Vagina (tissue), 2 donors: ENCODE results near the gene HAGH. TPM values are rescaled to one million over a fixed set of nuclear protein-coding genes. Genes with fewer than 3 reads are reported as not detected.

Source experiments
- DNase-seq, 2 donors: peaks; one replicate each; pipeline ENCODE4 v3.0.0-alpha.2; 2017; ENCODE audit errors: extremely low spot score in 2 of 2
- H3K27ac ChIP-seq: fragments of 200-600 bp; sonication (generic); one replicate; pipeline ENCODE4 v1.5.1; 2019
- H3K27me3 ChIP-seq: fragments of 200-600 bp; sonication (generic); one replicate; pipeline ENCODE4 v1.5.1; 2019
- H3K36me3 ChIP-seq, 2 donors: fragments of 200-600 bp; sonication (generic); one replicate each; pipeline ENCODE4 v1.5.1; 2017 to 2019
- H3K4me1 ChIP-seq: fragments of 200-600 bp; sonication (generic); one replicate; pipeline ENCODE4 v1.5.1; 2019
- H3K4me3 ChIP-seq, 2 donors: fragments of 200-600 bp; sonication (generic); 1 replicate in 1 of 2; 2 replicates in 1 of 2; pipeline ENCODE4 v1.5.1; 2016 to 2019
- H3K9me3 ChIP-seq: fragments of 200-600 bp; sonication (generic); one replicate; pipeline ENCODE4 v1.5.1; 2019
- POLR2A ChIP-seq, 2 donors: fragments of 450-650 bp; IDR thresholded peaks; one replicate each; pipeline ENCODE4 v1.6.1; 2017; ENCODE audit warnings: antibody characterized with exemption in 2 of 2, mild to moderate bottlenecking in 2 of 2, moderate library complexity in 2 of 2
- POLR2AphosphoS5 ChIP-seq, 2 donors: sonication (generic); formaldehyde crosslinking; IDR thresholded peaks; one replicate each; pipeline ENCODE4 v1.9.0; 2017; ENCODE audit warnings: antibody characterized with exemption in 2 of 2, mild to moderate bottlenecking in 2 of 2, low read depth in 1 of 2; ENCODE audit not compliant: insufficient read depth in 1 of 2
- intact Hi-C: fragments of 100-400 bp; cut with DNase I; formaldehyde crosslinking; loops from one replicate; pipeline ENCODE4 v1.15.1; 2023
- total RNA-seq: library from RNA; depleted of rRNA; stranded (reverse); fragments of >200 nt; gene quantifications from one replicate; pipeline ENCODE4 v1.2.3, GENCODE V29; 2016
- TF ChIP-seq, protein P1 (sequence below), 3 experiments: fragments of 450-650 bp in 2 of 3; fragments of 200-600 bp in 1 of 3; sonication (generic) in 1 of 3; IDR thresholded peaks; one replicate each; pipeline ENCODE4 v1.5.1; 2017 to 2019; ENCODE audit warnings: antibody characterized with exemption in 3 of 3, mild to moderate bottlenecking in 2 of 3, moderate library complexity in 2 of 3

The HAGH gene
- total RNA-seq, 1 donor from 2014 or later, result 71.5 TPM

DNA sequence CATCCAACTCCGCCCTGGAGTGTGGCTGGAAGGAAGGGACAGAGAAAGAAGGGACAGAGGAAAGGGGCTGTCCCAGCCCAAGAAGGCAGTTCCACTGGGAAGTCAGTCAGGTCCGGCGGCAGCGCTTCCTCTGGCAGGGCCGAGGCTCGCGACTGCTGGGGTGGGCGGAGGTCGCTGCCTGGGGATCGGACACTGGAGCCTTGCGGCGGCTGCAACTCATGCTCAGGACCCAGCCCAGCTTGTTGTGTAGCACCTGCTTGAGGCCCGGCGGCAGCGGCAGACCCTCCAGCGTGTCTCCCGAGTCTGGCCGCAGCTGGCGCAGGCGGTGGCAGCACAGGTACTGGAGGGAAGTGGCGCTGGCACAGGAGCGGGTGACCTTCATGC, 49.6 kb downstream of the HAGH start:
- H3K27ac ChIP-seq, result no peak overlapping the region
- H3K4me3 ChIP-seq, result no peak overlapping the region
- H3K9me3 ChIP-seq, result no peaks in the 10 kb centered on the region
- H3K4me1 ChIP-seq, result peaks cover 58% of the 10 kb centered on the region
- H3K27me3 ChIP-seq, result no peaks in the 10 kb centered on the region
- H3K36me3 ChIP-seq, result peaks cover 0 to 38% of the 10 kb centered on the region in 2 donors
- no peak for DNase-seq
- intact Hi-C loops, result no loop called here
- TF ChIP-seq POLR2A (IDR thresholded peaks at IDR 0.05) (no peak), POLR2AphosphoS5 (IDR thresholded peaks at IDR 0.05; ENCODE audit: insufficient read depth in 1 of 2, low read depth in 1 of 2) (no peak)
- TF ChIP-seq, protein P1, sequence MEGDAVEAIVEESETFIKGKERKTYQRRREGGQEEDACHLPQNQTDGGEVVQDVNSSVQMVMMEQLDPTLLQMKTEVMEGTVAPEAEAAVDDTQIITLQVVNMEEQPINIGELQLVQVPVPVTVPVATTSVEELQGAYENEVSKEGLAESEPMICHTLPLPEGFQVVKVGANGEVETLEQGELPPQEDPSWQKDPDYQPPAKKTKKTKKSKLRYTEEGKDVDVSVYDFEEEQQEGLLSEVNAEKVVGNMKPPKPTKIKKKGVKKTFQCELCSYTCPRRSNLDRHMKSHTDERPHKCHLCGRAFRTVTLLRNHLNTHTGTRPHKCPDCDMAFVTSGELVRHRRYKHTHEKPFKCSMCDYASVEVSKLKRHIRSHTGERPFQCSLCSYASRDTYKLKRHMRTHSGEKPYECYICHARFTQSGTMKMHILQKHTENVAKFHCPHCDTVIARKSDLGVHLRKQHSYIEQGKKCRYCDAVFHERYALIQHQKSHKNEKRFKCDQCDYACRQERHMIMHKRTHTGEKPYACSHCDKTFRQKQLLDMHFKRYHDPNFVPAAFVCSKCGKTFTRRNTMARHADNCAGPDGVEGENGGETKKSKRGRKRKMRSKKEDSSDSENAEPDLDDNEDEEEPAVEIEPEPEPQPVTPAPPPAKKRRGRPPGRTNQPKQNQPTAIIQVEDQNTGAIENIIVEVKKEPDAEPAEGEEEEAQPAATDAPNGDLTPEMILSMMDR (IDR thresholded peaks at IDR 0.05), result no peak

DNA sequence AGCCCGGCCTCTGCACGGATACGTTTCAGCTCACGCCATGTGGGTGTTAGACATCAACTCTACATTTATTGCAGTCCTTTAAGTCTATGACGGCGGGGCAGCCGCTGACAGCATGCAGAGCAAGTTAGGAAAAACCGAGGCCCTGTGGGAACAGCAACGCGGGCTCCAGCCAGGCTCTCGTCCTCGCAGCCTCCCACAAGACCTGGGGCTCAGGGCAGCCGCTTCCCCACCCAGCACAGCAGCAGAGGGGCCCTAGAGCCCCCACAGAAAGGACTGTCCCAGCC, 50.0 kb downstream of the HAGH start:
- Histone ChIP-seq H3K27me3 (no peaks in the 10 kb centered on the region), H3K27ac (no peak overlapping the region), H3K9me3 (no peaks in the 10 kb centered on the region), H3K4me3 (no peak overlapping the region), H3K36me3 (peaks cover 0 to 38% of the 10 kb centered on the region in 2 donors), H3K4me1 (peaks cover 58% of the 10 kb centered on the region)
- TF ChIP-seq, protein P1 (IDR thresholded peaks at IDR 0.05), result no peak
- TF ChIP-seq POLR2AphosphoS5 (IDR thresholded peaks at IDR 0.05; ENCODE audit: insufficient read depth in 1 of 2, low read depth in 1 of 2) (no peak), POLR2A (IDR thresholded peaks at IDR 0.05) (no peak)
- intact Hi-C loops, result no loop called here
- no peak for DNase-seq

DNA sequence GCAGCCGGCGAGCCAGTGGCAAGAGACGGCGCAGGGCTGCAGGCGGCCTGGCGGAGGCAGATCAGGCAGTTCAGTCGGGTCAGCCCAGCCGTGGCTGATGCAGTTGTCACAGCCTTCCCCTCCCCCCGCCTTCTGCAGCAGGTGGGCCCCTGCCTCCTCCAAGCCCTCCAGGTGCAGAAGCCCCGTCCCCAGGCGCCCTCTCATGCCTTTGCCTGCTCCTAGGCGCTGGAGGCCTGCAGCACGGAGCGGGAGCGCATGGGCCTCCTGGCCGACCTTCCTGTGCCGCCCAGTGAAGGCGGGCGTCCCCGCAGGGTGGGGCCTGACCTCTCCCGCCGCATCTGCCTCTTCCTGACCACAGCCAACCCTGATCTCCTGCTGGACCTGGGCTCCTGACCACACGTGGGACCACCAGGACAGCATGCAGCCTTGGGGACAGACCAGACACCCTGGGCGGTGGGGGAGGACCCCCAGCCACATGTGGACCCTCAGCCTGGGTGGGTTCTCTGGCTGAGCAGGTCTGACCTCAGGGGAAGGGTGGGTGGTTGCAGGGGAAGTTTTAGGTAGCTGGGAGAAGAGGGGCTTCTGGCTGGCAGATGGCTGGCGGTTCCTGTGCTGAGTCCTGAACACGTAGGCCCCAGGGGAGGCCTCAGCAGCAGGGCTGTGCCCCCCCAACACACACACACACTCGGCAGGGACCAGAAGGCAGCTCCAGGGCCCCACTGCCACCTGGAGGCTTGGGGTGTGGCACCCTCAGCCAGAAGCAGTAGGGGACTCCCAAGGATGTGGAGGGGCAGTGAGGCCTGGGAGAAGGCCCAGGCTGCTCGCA, 50.6 kb downstream of the HAGH start:
- intact Hi-C loops, result no loop called here
- H3K9me3 ChIP-seq, result no peaks in the 10 kb centered on the region
- peaks cover 0 to 38% of the 10 kb centered on the region in 2 donors for H3K36me3 ChIP-seq
- TF ChIP-seq POLR2AphosphoS5 (IDR thresholded peaks at IDR 0.05; ENCODE audit: insufficient read depth in 1 of 2, low read depth in 1 of 2), result no peak
- TF ChIP-seq, protein P1 (IDR thresholded peaks at IDR 0.05), result no peak
- no peak for TF ChIP-seq POLR2A (IDR thresholded peaks at IDR 0.05)
- peaks cover 54% of the 10 kb centered on the region for H3K4me1 ChIP-seq
- H3K27ac ChIP-seq, result no peak overlapping the region
- no peaks in the 10 kb centered on the region for H3K27me3 ChIP-seq
- no peak for DNase-seq
- no peak overlapping the region for H3K4me3 ChIP-seq

DNA sequence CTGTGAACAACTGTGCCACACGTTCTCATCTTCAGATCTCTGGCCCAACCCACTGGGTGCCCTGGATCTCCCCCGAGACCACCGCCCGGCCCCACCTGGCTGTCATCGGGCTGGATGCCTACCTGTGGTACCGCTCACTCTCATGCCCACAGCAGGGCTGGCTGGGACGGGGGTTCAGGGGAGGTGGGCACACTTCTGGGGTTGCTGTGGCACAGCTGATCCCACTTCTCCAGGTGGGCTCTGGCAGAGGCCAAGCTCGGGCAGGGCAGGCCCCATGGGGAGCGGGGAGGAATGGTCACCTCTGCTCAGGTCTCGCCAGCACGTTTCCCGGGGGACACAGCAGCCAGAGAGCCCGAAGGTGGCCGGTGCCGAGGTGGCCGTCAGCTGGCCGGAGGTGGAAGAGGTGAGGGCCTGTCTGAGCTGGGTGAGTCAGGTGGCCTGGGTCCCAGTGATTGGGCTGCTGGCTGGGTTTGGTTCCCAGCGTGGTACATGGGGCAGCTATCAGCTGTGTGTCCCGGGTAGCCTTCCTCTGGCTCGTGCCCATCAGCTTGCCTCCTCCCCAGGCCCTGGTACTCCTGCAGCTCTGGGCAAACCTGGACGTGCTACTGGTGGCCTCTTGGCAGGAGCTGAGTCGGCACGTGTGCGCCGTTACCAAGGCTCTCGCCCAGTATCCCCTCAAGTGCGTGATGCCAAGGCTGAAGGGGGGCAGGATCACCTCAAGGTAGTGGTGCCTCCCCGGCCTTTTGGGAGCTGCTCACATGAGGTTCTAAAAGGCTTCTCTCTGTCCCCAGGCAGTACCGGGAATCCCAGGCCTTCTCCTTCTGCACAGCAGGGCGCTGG, 51.4 kb downstream of the HAGH start:
- Histone ChIP-seq H3K36me3 (peaks cover 0 to 36% of the 10 kb centered on the region in 2 donors), H3K4me3 (no peak overlapping the region), H3K27me3 (no peaks in the 10 kb centered on the region), H3K4me1 (peaks cover 53% of the 10 kb centered on the region), H3K9me3 (no peaks in the 10 kb centered on the region), H3K27ac (no peak overlapping the region)
- intact Hi-C loops, result no loop called here
- TF ChIP-seq, protein P1 (IDR thresholded peaks at IDR 0.05), result no peak
- TF ChIP-seq POLR2A (IDR thresholded peaks at IDR 0.05), result no peak
- DNase-seq, result no peak

DNA sequence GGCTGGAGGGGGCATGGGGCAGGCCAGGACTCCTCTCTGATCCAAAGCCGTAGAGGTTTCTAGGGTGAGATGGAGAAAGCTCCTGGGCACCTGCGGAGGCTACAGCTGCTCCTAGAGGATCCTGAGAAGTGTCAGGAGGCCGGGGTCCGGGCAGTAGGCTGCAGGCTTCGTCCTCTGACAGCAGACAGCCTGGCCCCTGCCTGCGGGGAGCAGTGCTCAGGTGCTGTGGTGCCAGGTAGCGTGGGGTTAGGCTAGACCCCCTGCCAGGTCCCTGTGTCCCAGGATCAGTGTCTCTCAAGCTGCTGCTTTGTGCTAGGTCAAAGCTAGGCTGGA, 52.2 kb downstream of the HAGH start:
- Histone ChIP-seq H3K27ac (no peak overlapping the region), H3K4me1 (peaks cover 51% of the 10 kb centered on the region), H3K4me3 (peak overlapping the region; percentile 82), H3K36me3 (peaks cover 0 to 30% of the 10 kb centered on the region in 2 donors), H3K27me3 (no peaks in the 10 kb centered on the region), H3K9me3 (no peaks in the 10 kb centered on the region)
- TF ChIP-seq POLR2AphosphoS5 (IDR thresholded peaks at IDR 0.05; ENCODE audit: insufficient read depth in 1 of 2, low read depth in 1 of 2) (no peak), POLR2A (IDR thresholded peaks at IDR 0.05) (no peak)
- TF ChIP-seq, protein P1 (IDR thresholded peaks at IDR 0.05), result no peak
- no peak for DNase-seq
- intact Hi-C loops, result loop anchor here (5.0 kb wide), 1 partner anchor 67 kb away; the partner anchor contains the start of gene MAPK8IP3
